ENCODE measurements around the gene NPRL2. TPM values are rescaled to one million over a fixed set of nuclear protein-coding genes. Genes with fewer than 3 reads are reported as not detected.

The NPRL2 gene
- total and polyA plus RNA-seq, 2 experiments from 2014 or later, result 22.3 to 27.7 TPM

DNA sequence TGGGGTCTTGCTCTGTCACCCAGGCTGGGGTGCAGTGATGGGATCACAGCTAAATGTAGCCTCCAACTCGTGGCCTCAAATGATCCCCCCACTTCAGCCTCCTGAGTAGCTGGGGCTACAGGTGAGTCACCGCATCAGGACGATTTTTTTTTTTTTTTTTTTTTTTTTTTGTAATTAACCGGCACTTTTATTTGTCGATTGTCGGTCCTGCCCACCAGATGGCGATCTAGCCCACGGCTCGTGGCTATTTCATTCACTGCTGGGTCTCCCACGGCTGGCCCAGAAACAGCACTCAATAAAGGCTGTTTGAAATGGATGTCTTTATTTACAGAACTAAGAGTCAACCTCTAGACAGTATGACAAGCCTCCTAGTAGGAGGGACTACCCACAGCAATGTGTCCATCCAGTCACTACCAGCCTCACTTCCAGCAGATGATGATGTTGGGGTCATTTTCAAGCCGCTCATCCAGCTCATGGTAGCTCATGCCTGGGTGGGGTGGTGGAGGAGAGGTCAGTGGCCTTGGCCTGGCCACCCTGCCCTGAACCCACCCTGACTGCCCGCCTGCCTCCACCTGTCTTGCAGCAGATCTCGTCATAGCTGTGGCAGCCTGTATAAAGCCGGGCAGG, 3.3 kb downstream of the NPRL2 start:
- Mint-ChIP-seq H3K27ac (no peak overlapping the region), H3K36me3 (ENCODE audit: low read depth) (peaks cover 7% of the 10 kb centered on the region; the same call in 1 of the 3 replicates), H3K9me3 (no peaks in the 10 kb centered on the region), H3K4me1 (peaks cover 16% of the 10 kb centered on the region), H3K4me3 (no peak overlapping the region), H3K27me3 (ENCODE audit: insufficient read depth, low read depth, poor library complexity) (peaks cover 40% of the 10 kb centered on the region)
- Histone ChIP-seq H3K36me3 (ENCODE audit: insufficient read depth) (no peaks in the 10 kb centered on the region), H3K4me2 (no peak overlapping the region), H2AFZ (no peak overlapping the region), H3K4me3 (no peak overlapping the region), H3F3A (replicated peaks; ENCODE audit: low read depth) (0 out of 2 replicates have a peak, but pooled peaks cover 8% of the 10 kb centered on the region), H3K4me1 (ENCODE audit: insufficient read depth) (peaks cover 3% of the 10 kb centered on the region; the same call in 1 of the 2 replicates), H3K79me2 (replicated peaks; ENCODE audit: insufficient read depth) (no peaks in the 10 kb centered on the region), H3K9me2 (ENCODE audit: insufficient read depth) (no peaks in the 10 kb centered on the region), H3K27ac (ENCODE audit: low read depth) (no peak overlapping the region), H4K20me1 (replicated peaks; ENCODE audit: insufficient read depth) (no peaks in the 10 kb centered on the region), H3K27me3 (ENCODE audit: insufficient read depth) (peaks cover 36% of the 10 kb centered on the region)
- TF ChIP-seq REST (IDR thresholded peaks at IDR 0.05; ENCODE audit: unreplicated experiment) (no peak), ZNF331 (CRISPR knock-in tag; IDR thresholded peaks at IDR 0.05; ENCODE audit: low read depth) (no peak), ZNF114 (CRISPR knock-in tag; IDR thresholded peaks at IDR 0.05) (no peak), ETS1 (IDR thresholded peaks at IDR 0.05) (no peak), EZH2phosphoT487 (IDR thresholded peaks at IDR 0.05; ENCODE audit: unreplicated experiment) (no peak), JUNB (IDR thresholded peaks at IDR 0.05; ENCODE audit: unreplicated experiment) (no peak), STAT1 (IDR thresholded peaks at IDR 0.05; ENCODE audit: unreplicated experiment) (no peak)
- TF ChIP-seq, protein P1, sequence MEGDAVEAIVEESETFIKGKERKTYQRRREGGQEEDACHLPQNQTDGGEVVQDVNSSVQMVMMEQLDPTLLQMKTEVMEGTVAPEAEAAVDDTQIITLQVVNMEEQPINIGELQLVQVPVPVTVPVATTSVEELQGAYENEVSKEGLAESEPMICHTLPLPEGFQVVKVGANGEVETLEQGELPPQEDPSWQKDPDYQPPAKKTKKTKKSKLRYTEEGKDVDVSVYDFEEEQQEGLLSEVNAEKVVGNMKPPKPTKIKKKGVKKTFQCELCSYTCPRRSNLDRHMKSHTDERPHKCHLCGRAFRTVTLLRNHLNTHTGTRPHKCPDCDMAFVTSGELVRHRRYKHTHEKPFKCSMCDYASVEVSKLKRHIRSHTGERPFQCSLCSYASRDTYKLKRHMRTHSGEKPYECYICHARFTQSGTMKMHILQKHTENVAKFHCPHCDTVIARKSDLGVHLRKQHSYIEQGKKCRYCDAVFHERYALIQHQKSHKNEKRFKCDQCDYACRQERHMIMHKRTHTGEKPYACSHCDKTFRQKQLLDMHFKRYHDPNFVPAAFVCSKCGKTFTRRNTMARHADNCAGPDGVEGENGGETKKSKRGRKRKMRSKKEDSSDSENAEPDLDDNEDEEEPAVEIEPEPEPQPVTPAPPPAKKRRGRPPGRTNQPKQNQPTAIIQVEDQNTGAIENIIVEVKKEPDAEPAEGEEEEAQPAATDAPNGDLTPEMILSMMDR (conservative IDR thresholded peaks at IDR 0.05; ENCODE audit: low read depth in 2 of 2), result peak; percentile 68 to 76
- ATAC-seq (no peak), DNase-seq (ENCODE audit: low spot score) (peak; percentile 83)
